Activated T-helper 1 cell treated with anti-CD3 and anti-CD28 coated beads, Interleukin-12 subunit alpha, Interleukin-12 subunit beta, Interleukin-2, Interleukin-4 antibody, amounts not matched to agents 30 ng/mL and 10 ng/mL and 1 ng/mL, durations not matched to agents 14 hours and 24 hours and 36 hours (primary cell): ENCODE measurements around the gene DOC2B. TPM values are rescaled to one million over a fixed set of nuclear protein-coding genes. Genes with fewer than 3 reads are reported as not detected.

Source experiments
- DNase-seq: peaks from one replicate; pipeline ENCODE4 v3.0.0; 2021; ENCODE audit warnings: low spot score
- H3K27ac Mint-ChIP-seq: one replicate; pipeline ENCODE4 v1.8.0; 2021; ENCODE audit warnings: mild to moderate bottlenecking, mixed read lengths
- H3K27me3 Mint-ChIP-seq: one replicate; pipeline ENCODE4 v1.8.0; 2022; ENCODE audit warnings: mild to moderate bottlenecking, moderate library complexity, mixed read lengths; ENCODE audit not compliant: insufficient read depth
- H3K36me3 Mint-ChIP-seq: one replicate; pipeline ENCODE4 v1.8.0; 2021; ENCODE audit warnings: low read depth, mixed read lengths
- H3K4me1 Mint-ChIP-seq: one replicate; pipeline ENCODE4 v1.8.0; 2021; ENCODE audit warnings: low read depth, mixed read lengths
- H3K4me3 Mint-ChIP-seq: one replicate; pipeline ENCODE4 v1.8.0; 2021; ENCODE audit warnings: mild to moderate bottlenecking, moderate library complexity, mixed read lengths
- H3K9me3 Mint-ChIP-seq: one replicate; pipeline ENCODE4 v1.8.0; 2021; ENCODE audit warnings: mixed read lengths
- intact Hi-C: fragments of 100-400 bp; cut with micrococcal nuclease; formaldehyde crosslinking; loops from one replicate; pipeline ENCODE4 v1.15.1; 2024
- total RNA-seq: library from RNA; stranded (reverse); gene quantifications from 2 replicates; pipeline ENCODE4 v1.2.3, GENCODE V29; 2022

Gene DOC2B
- total RNA-seq, 1 donor from 2014 or later: 7.6 TPM

DNA sequence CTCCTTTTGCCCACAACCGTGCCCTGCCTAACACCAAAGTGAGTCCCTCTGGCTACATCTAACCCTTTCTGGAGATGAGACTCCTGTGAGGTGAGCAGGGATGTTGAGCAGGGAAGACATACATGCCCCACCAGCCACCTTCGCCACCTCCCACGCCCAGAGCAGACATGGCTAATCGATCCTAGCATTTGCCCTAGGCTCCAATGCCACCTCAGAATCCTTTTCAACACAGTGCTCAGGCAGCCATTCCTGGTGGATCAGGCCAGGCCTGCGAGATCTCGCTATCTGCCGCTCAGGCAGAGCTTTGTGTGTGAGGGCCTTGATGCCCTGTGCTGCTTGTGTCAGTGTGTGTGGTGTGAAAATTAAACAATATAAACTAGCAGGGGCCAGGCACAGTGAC is 23.1 kb downstream of the DOC2B start:
- intact Hi-C loops: no loop called here
- no peak for DNase-seq
- Mint-ChIP-seq H3K27me3 (no peaks in the 10 kb centered on the region), H3K9me3 (no peaks in the 10 kb centered on the region), H3K4me1 (no peaks in the 10 kb centered on the region), H3K27ac (no peak overlapping the region), H3K36me3 (no peaks in the 10 kb centered on the region), H3K4me3 (no peak overlapping the region)

DNA sequence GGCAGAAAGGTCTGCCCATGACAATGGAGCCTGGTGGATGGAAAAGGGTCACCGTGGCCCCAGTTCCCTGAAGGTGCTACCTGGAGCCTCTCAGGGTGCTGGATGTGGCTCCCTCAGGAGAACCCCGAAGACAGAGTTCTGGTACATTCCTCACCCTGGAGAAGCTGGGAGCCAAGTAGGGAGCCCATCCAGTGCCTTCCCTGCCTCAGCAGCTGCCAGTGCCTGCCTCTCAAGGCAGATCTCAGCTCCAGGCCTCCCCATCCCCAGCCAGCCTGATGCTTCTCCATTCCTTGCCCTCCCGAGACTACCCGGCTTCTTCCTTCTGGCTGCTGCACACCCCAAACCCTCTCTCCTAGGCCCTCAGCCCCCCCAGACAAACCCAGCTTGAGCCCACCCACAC is 23.5 kb downstream of the DOC2B start:
- no peaks in the 10 kb centered on the region for H3K4me1 Mint-ChIP-seq
- intact Hi-C loops: no loop called here
- H3K27me3 Mint-ChIP-seq: no peaks in the 10 kb centered on the region
- no peaks in the 10 kb centered on the region for H3K9me3 Mint-ChIP-seq
- no peaks in the 10 kb centered on the region for H3K36me3 Mint-ChIP-seq
- no peak for DNase-seq
- no peak overlapping the region for H3K27ac Mint-ChIP-seq
- H3K4me3 Mint-ChIP-seq: no peak overlapping the region

GRCh38 chr17:156946-157345 is 24.5 kb downstream of the DOC2B start:
- H3K4me3 Mint-ChIP-seq: no peak overlapping the region
- DNase-seq: no peak
- no peaks in the 10 kb centered on the region for H3K4me1 Mint-ChIP-seq
- no peak overlapping the region for H3K27ac Mint-ChIP-seq
- no peaks in the 10 kb centered on the region for H3K9me3 Mint-ChIP-seq
- H3K36me3 Mint-ChIP-seq: no peaks in the 10 kb centered on the region
- H3K27me3 Mint-ChIP-seq: no peaks in the 10 kb centered on the region
- intact Hi-C loops: no loop called here

- intact Hi-C loops: no loop called here
- Mint-ChIP-seq H3K27me3 (no peaks in the 10 kb centered on the region), H3K9me3 (no peaks in the 10 kb centered on the region), H3K36me3 (no peaks in the 10 kb centered on the region), H3K27ac (no peak overlapping the region), H3K4me3 (no peak overlapping the region), H3K4me1 (no peaks in the 10 kb centered on the region)
- DNase-seq: no peak
Measured at GRCh38 chr17:156094-156621, 25.3 kb downstream of the DOC2B start.

GRCh38 chr17:155576-155975 is 25.9 kb downstream of the DOC2B start:
- no peak for DNase-seq
- Mint-ChIP-seq H3K27ac (no peak overlapping the region), H3K4me3 (no peak overlapping the region), H3K36me3 (no peaks in the 10 kb centered on the region), H3K9me3 (no peaks in the 10 kb centered on the region), H3K27me3 (no peaks in the 10 kb centered on the region), H3K4me1 (no peaks in the 10 kb centered on the region)
- intact Hi-C loops: no loop called here

DNA sequence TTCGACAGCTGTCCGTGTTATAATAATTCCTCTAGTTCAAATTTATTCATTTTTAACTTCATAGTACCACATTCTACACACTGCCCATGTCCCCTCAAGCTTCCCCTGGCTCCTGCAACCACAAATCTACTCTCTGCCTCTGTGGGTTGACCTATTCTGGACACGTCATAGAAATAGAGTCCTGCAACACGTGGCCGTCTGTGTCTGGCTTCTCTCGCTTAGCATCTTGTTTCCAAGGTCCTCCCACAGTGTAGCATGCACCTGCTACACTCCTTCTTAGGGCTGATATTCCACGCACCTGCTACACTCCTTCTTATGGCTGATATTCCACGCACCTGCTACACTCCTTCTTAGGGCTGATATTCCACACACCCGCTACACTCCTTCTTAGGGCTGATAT is 27.6 kb downstream of the DOC2B start:
- no peaks in the 10 kb centered on the region for H3K27me3 Mint-ChIP-seq
- H3K4me3 Mint-ChIP-seq: no peak overlapping the region
- H3K9me3 Mint-ChIP-seq: no peaks in the 10 kb centered on the region
- H3K27ac Mint-ChIP-seq: no peak overlapping the region
- no peaks in the 10 kb centered on the region for H3K36me3 Mint-ChIP-seq
- no peak for DNase-seq
- intact Hi-C loops: no loop called here
- no peaks in the 10 kb centered on the region for H3K4me1 Mint-ChIP-seq

GRCh38 chr17:152860-153420 is 28.5 kb downstream of the DOC2B start:
- Mint-ChIP-seq H3K27ac (no peak overlapping the region), H3K4me3 (no peak overlapping the region), H3K9me3 (no peaks in the 10 kb centered on the region), H3K4me1 (no peaks in the 10 kb centered on the region), H3K27me3 (no peaks in the 10 kb centered on the region), H3K36me3 (no peaks in the 10 kb centered on the region)
- DNase-seq: no peak
- intact Hi-C loops: no loop called here

DNA sequence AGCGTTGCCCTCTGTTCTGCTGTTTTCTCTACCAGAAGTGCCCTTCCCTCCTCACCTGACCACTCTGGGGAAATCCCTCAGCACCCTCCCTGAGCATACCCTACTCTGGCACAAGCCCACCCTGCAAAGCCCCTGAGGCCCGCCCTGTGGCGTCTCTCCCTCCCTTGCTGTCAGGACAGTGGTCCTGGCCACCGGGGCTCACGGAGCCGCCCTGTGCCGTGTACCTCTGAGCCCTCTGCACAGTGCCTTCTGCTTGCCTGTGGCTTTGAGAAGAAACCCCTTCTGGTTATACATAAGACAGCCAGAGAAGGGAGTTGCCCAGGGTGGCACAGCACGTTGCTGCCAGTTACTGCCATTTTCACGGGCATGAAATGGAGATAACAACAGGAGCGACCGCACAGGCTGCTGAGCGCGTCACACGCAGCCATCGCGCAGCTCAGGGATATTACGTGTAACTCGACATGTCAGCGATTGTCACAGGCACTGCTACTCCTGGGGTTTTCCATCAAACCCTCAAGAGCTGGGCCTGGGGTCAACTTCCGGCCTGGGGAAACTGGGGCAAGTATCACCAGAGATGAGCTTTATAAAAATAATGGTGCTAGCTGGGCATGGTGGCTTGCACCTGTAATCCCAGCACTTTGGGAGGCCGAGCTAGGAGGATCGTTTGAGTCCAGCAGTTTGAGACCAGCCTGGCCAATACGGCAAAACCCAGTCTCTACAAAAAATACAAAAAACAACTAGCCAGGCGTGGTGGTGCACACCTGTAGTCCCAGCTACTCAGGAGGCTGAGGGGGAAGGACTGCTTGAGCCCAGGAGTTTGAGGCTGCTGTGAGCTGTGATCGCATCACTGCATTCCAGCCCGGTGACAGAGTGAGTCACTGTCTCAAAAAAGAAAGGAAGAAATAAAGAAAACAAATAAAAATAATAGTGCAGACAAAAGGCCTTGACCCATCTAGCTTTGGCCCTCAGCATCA is 29.3 kb downstream of the DOC2B start:
- Mint-ChIP-seq H3K9me3 (no peaks in the 10 kb centered on the region), H3K27ac (no peak overlapping the region), H3K27me3 (no peaks in the 10 kb centered on the region), H3K4me1 (no peaks in the 10 kb centered on the region), H3K36me3 (no peaks in the 10 kb centered on the region), H3K4me3 (no peak overlapping the region)
- DNase-seq: no peak
- intact Hi-C loops: no loop called here

GRCh38 chr17:151004-151403 is 30.4 kb downstream of the DOC2B start:
- Mint-ChIP-seq H3K9me3 (no peaks in the 10 kb centered on the region), H3K4me1 (no peaks in the 10 kb centered on the region), H3K27ac (no peak overlapping the region), H3K4me3 (no peak overlapping the region), H3K36me3 (no peaks in the 10 kb centered on the region), H3K27me3 (no peaks in the 10 kb centered on the region)
- no peak for DNase-seq
- intact Hi-C loops: no loop called here

- Mint-ChIP-seq H3K27ac (no peak overlapping the region), H3K27me3 (no peaks in the 10 kb centered on the region), H3K4me3 (no peak overlapping the region), H3K9me3 (no peaks in the 10 kb centered on the region), H3K36me3 (no peaks in the 10 kb centered on the region), H3K4me1 (no peaks in the 10 kb centered on the region)
- intact Hi-C loops: no loop called here
- DNase-seq: no peak
Measured at GRCh38 chr17:149897-150584, 31.4 kb downstream of the DOC2B start.

DNA sequence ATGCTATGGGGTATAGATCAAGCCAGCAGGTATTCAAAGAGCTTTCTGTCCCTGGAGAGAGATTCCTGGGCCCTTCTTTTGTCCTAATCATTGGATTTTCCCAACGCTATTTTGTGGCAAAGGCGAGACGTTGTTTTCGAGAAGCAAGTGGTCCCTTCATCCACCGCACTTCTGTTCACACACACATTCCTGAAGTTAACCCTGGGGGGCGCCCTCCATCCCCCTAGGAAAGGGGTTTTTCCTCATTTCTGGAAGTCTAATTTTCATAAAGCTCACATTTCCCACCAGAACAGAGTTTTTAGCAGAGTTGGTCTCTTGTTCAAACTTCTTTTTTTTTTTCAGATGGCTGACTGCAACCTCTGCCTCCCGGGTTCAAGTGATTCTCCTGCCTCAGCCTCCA is 32.2 kb downstream of the DOC2B start:
- Mint-ChIP-seq H3K4me3 (no peak overlapping the region), H3K27ac (no peak overlapping the region), H3K4me1 (no peaks in the 10 kb centered on the region), H3K9me3 (no peaks in the 10 kb centered on the region), H3K27me3 (no peaks in the 10 kb centered on the region), H3K36me3 (no peaks in the 10 kb centered on the region)
- DNase-seq: no peak
- intact Hi-C loops: no loop called here

- no peaks in the 10 kb centered on the region for H3K9me3 Mint-ChIP-seq
- no peak overlapping the region for H3K4me3 Mint-ChIP-seq
- H3K36me3 Mint-ChIP-seq: no peaks in the 10 kb centered on the region
- no peak for DNase-seq
- H3K4me1 Mint-ChIP-seq: no peaks in the 10 kb centered on the region
- H3K27me3 Mint-ChIP-seq: no peaks in the 10 kb centered on the region
- no peak overlapping the region for H3K27ac Mint-ChIP-seq
- intact Hi-C loops: no loop called here
Measured at GRCh38 chr17:148757-149156, 32.7 kb downstream of the DOC2B start.
